ENCODE data around the gene SGK2. TPM values are rescaled to one million over a fixed set of nuclear protein-coding genes. Genes with fewer than 3 reads are reported as not detected.

Gene SGK2
- total RNA-seq, 1 donor from 2014 or later: 2.5 TPM

- peaks cover 6% of the 10 kb centered on the region for H3K4me1 Mint-ChIP-seq (ENCODE audit: unreplicated experiment)
- no peaks in the 10 kb centered on the region for H3K9me3 Mint-ChIP-seq (ENCODE audit: unreplicated experiment)
- TF ChIP-seq CTCF (IDR thresholded peaks at IDR 0.05): no peak
- peaks cover 6% of the 10 kb centered on the region for H3K36me3 Mint-ChIP-seq (ENCODE audit: unreplicated experiment)
- DNase-seq (ENCODE audit: extremely low spot score, unreplicated experiment): no peak
- no peak overlapping the region for H3K27ac Mint-ChIP-seq (ENCODE audit: unreplicated experiment)
- H3K4me3 Mint-ChIP-seq (ENCODE audit: unreplicated experiment): peak overlapping the region; percentile 90
- no peaks in the 10 kb centered on the region for H3K27me3 Mint-ChIP-seq (ENCODE audit: unreplicated experiment)
These were observed 43.2 kb upstream of the SGK2 start for GRCh38 chr20:43515628-43516027.

GRCh38 chr20:43516251-43516824, 42.5 kb upstream of the SGK2 start:
- H3K27ac Mint-ChIP-seq (ENCODE audit: unreplicated experiment): no peak overlapping the region
- H3K36me3 Mint-ChIP-seq (ENCODE audit: unreplicated experiment): peaks cover 8% of the 10 kb centered on the region
- H3K27me3 Mint-ChIP-seq (ENCODE audit: unreplicated experiment): no peaks in the 10 kb centered on the region
- DNase-seq (ENCODE audit: extremely low spot score, unreplicated experiment): no peak
- no peak overlapping the region for H3K4me3 Mint-ChIP-seq (ENCODE audit: unreplicated experiment)
- H3K9me3 Mint-ChIP-seq (ENCODE audit: unreplicated experiment): no peaks in the 10 kb centered on the region
- peaks cover 6% of the 10 kb centered on the region for H3K4me1 Mint-ChIP-seq (ENCODE audit: unreplicated experiment)
- TF ChIP-seq CTCF (IDR thresholded peaks at IDR 0.05): no peak

- DNase-seq (ENCODE audit: extremely low spot score, unreplicated experiment): no peak
- H3K4me1 Mint-ChIP-seq (ENCODE audit: unreplicated experiment): peaks cover 4% of the 10 kb centered on the region
- H3K27me3 Mint-ChIP-seq (ENCODE audit: unreplicated experiment): no peaks in the 10 kb centered on the region
- no peak overlapping the region for H3K27ac Mint-ChIP-seq (ENCODE audit: unreplicated experiment)
- H3K4me3 Mint-ChIP-seq (ENCODE audit: unreplicated experiment): no peak overlapping the region
- peaks cover 9% of the 10 kb centered on the region for H3K36me3 Mint-ChIP-seq (ENCODE audit: unreplicated experiment)
- TF ChIP-seq CTCF (IDR thresholded peaks at IDR 0.05): no peak
- H3K9me3 Mint-ChIP-seq (ENCODE audit: unreplicated experiment): peaks cover 3% of the 10 kb centered on the region
These were observed 38.7 kb upstream of the SGK2 start for GRCh38 chr20:43520074-43520630.

GRCh38 chr20:43525021-43525420, 33.8 kb upstream of the SGK2 start:
- H3K4me3 Mint-ChIP-seq (ENCODE audit: unreplicated experiment): no peak overlapping the region
- peaks cover 4% of the 10 kb centered on the region for H3K36me3 Mint-ChIP-seq (ENCODE audit: unreplicated experiment)
- no peaks in the 10 kb centered on the region for H3K27me3 Mint-ChIP-seq (ENCODE audit: unreplicated experiment)
- no peak overlapping the region for H3K27ac Mint-ChIP-seq (ENCODE audit: unreplicated experiment)
- no peak for TF ChIP-seq CTCF (IDR thresholded peaks at IDR 0.05)
- H3K4me1 Mint-ChIP-seq (ENCODE audit: unreplicated experiment): no peaks in the 10 kb centered on the region
- peaks cover 3% of the 10 kb centered on the region for H3K9me3 Mint-ChIP-seq (ENCODE audit: unreplicated experiment)
- no peak for DNase-seq (ENCODE audit: extremely low spot score, unreplicated experiment)

DNA sequence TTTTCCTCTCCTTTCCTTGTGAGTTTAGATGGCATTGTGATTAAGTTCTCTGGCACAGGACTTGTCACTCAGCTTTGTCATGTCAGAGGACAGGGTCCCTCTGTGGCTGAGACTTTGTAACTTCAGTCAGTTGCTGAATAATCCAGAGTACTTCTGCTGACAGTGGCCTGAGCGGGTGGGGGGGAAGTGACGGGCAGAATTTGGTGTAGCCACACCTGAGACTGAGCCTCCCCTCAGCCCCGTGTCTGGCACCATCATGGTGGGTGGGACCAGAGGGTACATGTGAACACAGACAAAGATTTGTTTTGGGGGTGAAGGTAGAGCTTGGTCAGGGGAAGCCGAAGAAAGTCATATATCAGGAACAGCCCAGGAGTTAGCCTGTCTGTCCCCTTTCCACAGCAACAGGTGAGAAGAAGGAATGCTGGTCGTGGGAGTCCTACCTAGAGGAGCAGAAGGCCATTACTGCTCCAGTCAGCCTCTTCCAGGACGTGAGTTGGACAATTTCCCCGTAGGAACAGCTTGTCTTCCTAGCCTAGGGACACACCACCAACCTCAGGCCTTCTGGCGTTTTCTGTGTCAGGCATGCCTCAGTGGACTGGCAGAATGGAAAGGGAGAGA, 30.5 kb upstream of the SGK2 start:
- TF ChIP-seq CTCF (IDR thresholded peaks at IDR 0.05): no peak
- Mint-ChIP-seq H3K9me3 (ENCODE audit: unreplicated experiment) (peaks cover 3% of the 10 kb centered on the region), H3K4me3 (ENCODE audit: unreplicated experiment) (no peak overlapping the region), H3K36me3 (ENCODE audit: unreplicated experiment) (peaks cover 2% of the 10 kb centered on the region), H3K27ac (ENCODE audit: unreplicated experiment) (no peak overlapping the region), H3K27me3 (ENCODE audit: unreplicated experiment) (no peaks in the 10 kb centered on the region), H3K4me1 (ENCODE audit: unreplicated experiment) (no peaks in the 10 kb centered on the region)
- no peak for DNase-seq (ENCODE audit: extremely low spot score, unreplicated experiment)
